HG03571 (cell line): Measurements from ENCODE around the gene MTX2.
"Not testable (repeated sequence)": the region's sequence is repeated elsewhere in the genome, so short reads cannot be mapped to it uniquely, and the experiment has no call there.

ENCODE experiments used
- ATAC-seq: cut with Tn5 transposase; IDR thresholded peaks from one replicate; pipeline ENCODE4 v1.9.1; 2021; ENCODE audit not compliant: unreplicated experiment

The MTX2 gene

GRCh38 chr2:176370467-176371171 lies 101.4 kb downstream of the MTX2 start:
- no peak for ATAC-seq

- not testable (repeated sequence) for ATAC-seq
These were observed 103.9 kb downstream of the MTX2 start for GRCh38 chr2:176373155-176373554.

GRCh38 chr2:176378323-176378722 lies 109.1 kb downstream of the MTX2 start:
- ATAC-seq = no peak

GRCh38 chr2:176380341-176380740 lies 111.1 kb downstream of the MTX2 start:
- ATAC-seq = no peak

GRCh38 chr2:176383100-176383499 lies 113.9 kb downstream of the MTX2 start:
- no peak for ATAC-seq

GRCh38 chr2:176383836-176384442 lies 114.7 kb downstream of the MTX2 start:
- no peak for ATAC-seq

- no peak for ATAC-seq
These were observed 116.0 kb downstream of the MTX2 start for GRCh38 chr2:176385219-176385759.

GRCh38 chr2:176385838-176386237 lies 116.6 kb downstream of the MTX2 start:
- no peak for ATAC-seq
